ENCODE data around the gene GID8.

Gene GID8

GRCh38 chr20:62898970-62899632 is 38.8 kb upstream of the GID8 start:
- Mint-ChIP-seq H3K27ac (peak overlapping the region; percentile 83), H3K9me3 (no peaks in the 10 kb centered on the region), H3K36me3 (ENCODE audit: low read depth) (peaks cover 38% of the 10 kb centered on the region), H3K4me3 (peak overlapping the region; percentile 73), H3K4me1 (ENCODE audit: low read depth) (peaks cover 34% of the 10 kb centered on the region), H3K27me3 (ENCODE audit: low read depth) (no peaks in the 10 kb centered on the region)

DNA sequence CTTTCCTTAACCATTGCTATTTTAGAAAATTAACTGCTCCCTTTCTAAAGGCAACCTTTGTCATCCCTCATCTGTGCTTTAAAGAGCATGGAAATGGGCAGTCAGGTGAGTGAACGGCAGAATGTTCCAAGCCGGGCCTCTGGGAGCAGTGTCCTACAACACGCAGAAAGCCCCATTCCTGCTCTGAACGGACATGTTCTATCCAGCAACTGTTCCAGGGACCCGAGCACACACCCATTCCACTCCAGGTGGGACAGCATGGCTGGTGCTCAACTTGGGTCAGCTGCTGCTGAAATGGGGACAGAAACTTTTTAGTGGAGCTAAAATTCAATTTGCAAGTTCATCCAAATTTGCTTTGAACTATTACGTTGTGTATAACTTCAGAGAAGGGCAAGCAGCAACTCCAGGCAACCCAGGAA is 38.3 kb upstream of the GID8 start:
- peaks cover 34% of the 10 kb centered on the region for H3K4me1 Mint-ChIP-seq (ENCODE audit: low read depth)
- H3K4me3 Mint-ChIP-seq, result no peak overlapping the region
- H3K27me3 Mint-ChIP-seq (ENCODE audit: low read depth), result no peaks in the 10 kb centered on the region
- H3K27ac Mint-ChIP-seq, result no peak overlapping the region
- no peaks in the 10 kb centered on the region for H3K9me3 Mint-ChIP-seq
- H3K36me3 Mint-ChIP-seq (ENCODE audit: low read depth), result peaks cover 37% of the 10 kb centered on the region

DNA sequence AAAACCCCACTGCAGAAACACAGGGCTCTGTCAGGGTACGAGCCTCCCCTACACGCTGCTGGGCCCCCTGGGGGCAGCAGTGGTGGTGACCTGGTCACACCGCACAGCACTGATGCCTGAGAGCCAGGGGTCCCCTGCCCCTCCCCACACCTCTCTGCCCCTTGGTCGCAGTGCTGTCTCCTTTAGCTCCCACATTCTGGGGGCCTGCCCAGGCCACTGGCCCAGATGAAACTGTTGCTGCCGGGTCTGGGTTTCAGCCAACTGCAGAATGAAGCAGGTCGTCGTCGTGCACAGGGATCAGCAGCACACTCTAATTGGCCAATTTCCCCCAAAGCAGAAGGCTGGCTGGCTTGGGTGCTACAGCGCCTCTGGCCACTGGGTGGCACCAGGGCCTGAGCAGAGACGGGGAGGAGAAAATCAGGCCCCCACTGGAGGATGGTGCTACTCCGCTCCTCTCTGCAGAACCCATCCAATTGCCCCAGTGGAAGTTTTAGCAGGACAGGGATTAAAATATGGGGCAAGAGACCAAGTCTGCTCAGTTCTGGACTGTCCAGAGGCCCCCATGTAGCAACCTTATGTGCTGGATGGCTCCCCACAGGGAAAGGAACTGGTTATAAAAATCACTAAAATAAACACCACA is 37.8 kb upstream of the GID8 start:
- peaks cover 34% of the 10 kb centered on the region for H3K4me1 Mint-ChIP-seq (ENCODE audit: low read depth)
- peak overlapping the region; percentile 48 for H3K4me3 Mint-ChIP-seq
- no peaks in the 10 kb centered on the region for H3K9me3 Mint-ChIP-seq
- peaks cover 37% of the 10 kb centered on the region for H3K36me3 Mint-ChIP-seq (ENCODE audit: low read depth)
- no peaks in the 10 kb centered on the region for H3K27me3 Mint-ChIP-seq (ENCODE audit: low read depth)
- H3K27ac Mint-ChIP-seq, result peak overlapping the region; percentile 74

- peak overlapping the region; percentile 67 for H3K27ac Mint-ChIP-seq
- H3K4me3 Mint-ChIP-seq, result no peak overlapping the region
- H3K27me3 Mint-ChIP-seq (ENCODE audit: low read depth), result no peaks in the 10 kb centered on the region
- peaks cover 36% of the 10 kb centered on the region for H3K36me3 Mint-ChIP-seq (ENCODE audit: low read depth)
- H3K4me1 Mint-ChIP-seq (ENCODE audit: low read depth), result peaks cover 34% of the 10 kb centered on the region
- H3K9me3 Mint-ChIP-seq, result no peaks in the 10 kb centered on the region
Measured at GRCh38 chr20:62900692-62901584, 37.0 kb upstream of the GID8 start.

- H3K27me3 Mint-ChIP-seq (ENCODE audit: low read depth), result no peaks in the 10 kb centered on the region
- H3K4me1 Mint-ChIP-seq (ENCODE audit: low read depth), result peaks cover 34% of the 10 kb centered on the region
- peaks cover 40% of the 10 kb centered on the region for H3K36me3 Mint-ChIP-seq (ENCODE audit: low read depth)
- H3K4me3 Mint-ChIP-seq, result no peak overlapping the region
- H3K9me3 Mint-ChIP-seq, result no peaks in the 10 kb centered on the region
- no peak overlapping the region for H3K27ac Mint-ChIP-seq
Measured at GRCh38 chr20:62901891-62902290, 36.1 kb upstream of the GID8 start.

DNA sequence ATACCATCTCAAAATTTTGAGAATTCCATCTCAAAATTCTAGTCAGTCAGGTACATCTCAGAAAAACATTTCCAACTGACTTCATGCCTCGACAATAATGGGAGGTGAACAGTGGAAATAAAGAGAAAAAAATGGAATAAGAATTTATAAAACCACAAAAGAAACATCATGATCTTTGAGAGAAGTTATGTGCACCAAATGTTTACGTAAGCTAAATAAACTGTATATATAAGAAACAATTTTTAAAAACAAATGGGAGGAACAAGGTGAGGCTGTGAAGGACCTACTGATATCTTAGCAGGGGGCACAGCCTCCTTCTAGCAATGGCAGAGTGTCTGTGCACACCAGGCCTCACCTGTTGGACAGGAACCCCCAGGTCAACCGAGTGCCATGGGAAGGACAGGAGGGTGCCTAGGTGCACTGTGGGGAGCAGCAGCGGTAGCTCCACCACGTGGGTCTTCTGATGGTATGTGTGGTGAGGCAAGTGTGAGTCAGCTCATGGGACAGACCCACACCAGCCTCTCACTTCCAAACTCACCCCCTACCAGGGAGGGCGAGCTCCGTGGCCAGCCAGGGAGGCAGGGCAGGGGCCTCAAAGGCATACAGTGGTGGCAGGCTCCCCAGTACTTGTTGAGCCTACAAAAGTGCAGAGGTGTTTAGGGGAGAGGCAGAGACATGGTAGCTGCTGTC is 34.9 kb upstream of the GID8 start:
- Mint-ChIP-seq H3K27me3 (ENCODE audit: low read depth) (no peaks in the 10 kb centered on the region), H3K36me3 (ENCODE audit: low read depth) (peaks cover 48% of the 10 kb centered on the region), H3K4me3 (no peak overlapping the region), H3K4me1 (ENCODE audit: low read depth) (peaks cover 30% of the 10 kb centered on the region), H3K27ac (no peak overlapping the region), H3K9me3 (no peaks in the 10 kb centered on the region)

DNA sequence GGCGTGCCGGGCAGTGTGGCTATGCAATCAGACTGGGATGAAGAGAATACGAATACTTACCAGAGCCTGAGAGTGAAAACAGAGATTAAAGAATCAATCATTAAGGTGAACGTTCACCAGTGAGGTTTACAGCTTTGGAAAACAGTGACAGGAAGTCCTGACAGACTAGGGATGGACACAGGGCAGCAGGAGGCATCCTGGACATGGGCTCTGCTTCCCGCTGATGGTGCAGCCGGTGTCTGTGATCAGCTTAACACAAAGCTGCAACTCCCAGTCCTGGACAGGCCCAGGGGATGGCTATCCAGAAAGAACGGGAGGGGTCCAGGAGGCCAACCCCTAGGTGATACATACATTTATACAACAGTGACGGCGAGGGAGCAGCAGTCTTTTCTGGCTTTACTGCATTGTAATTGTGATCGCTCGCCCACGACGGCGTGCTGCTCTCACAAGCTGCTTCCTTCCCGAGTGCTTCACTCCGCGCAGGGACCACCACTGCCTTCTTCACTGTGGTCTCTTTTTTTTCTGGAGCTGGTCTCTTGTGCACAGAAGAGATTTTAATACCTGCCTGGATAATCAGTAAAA is 32.3 kb upstream of the GID8 start:
- H3K27ac Mint-ChIP-seq, result no peak overlapping the region
- H3K4me3 Mint-ChIP-seq, result no peak overlapping the region
- peaks cover 52% of the 10 kb centered on the region for H3K36me3 Mint-ChIP-seq (ENCODE audit: low read depth)
- no peaks in the 10 kb centered on the region for H3K27me3 Mint-ChIP-seq (ENCODE audit: low read depth)
- no peaks in the 10 kb centered on the region for H3K9me3 Mint-ChIP-seq
- H3K4me1 Mint-ChIP-seq (ENCODE audit: low read depth), result peaks cover 14% of the 10 kb centered on the region

DNA sequence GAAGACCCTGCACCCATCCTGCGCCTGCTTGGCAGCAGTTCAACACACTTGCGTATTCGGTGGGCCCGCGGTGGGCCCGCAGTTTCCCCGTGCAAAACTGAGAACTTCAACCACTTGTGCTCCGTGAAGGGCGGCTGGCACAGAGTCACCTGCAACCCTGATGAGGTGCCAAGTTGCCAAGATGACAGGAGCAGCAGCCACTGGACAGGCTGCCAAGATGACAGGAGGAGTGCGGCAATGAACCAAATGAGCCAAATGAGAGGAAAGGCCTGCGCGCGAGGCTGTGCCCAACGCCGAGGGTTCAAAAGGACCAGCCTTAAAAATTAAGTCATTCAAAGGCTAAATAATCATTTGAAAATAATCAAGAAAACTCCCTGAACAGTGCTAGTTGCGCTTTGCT is 31.7 kb upstream of the GID8 start:
- no peak overlapping the region for H3K4me3 Mint-ChIP-seq
- H3K27ac Mint-ChIP-seq, result no peak overlapping the region
- peaks cover 55% of the 10 kb centered on the region for H3K36me3 Mint-ChIP-seq (ENCODE audit: low read depth)
- H3K9me3 Mint-ChIP-seq, result no peaks in the 10 kb centered on the region
- H3K4me1 Mint-ChIP-seq (ENCODE audit: low read depth), result peaks cover 9% of the 10 kb centered on the region
- no peaks in the 10 kb centered on the region for H3K27me3 Mint-ChIP-seq (ENCODE audit: low read depth)

DNA sequence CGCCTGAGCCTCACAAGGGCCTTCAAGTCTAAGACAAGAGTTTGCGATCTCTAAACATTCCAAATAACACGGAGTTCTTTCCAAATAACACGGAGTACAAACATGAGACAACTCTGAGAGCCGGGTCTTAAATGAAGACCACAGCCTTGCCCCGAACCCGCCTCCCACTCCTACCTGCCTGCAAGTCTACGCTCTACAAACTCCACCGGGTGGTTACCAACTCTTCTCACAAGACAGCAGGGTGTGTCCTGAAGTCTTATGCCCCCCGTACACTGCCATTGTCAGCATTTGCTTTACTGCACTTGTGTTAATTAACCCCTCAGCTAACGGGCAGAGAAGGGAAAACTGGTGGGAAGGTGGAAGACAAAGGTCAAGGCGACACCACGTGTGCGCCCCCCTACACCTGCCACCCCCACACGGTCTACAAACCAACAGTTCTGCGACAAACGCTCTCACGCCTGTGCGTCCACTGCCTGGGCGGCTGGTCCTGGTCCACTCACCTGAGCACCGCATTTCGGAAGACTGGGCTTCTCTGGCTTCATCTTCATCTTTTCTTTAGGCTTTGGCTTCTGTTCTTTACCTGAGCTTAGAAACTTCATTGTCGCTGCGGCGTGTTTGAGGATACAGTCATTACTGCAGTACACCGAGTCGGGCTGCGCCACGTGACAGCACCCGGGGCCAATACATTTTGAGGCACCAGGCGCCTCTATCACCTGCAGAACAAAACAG is 31.1 kb upstream of the GID8 start:
- Mint-ChIP-seq H3K4me3 (no peak overlapping the region), H3K36me3 (ENCODE audit: low read depth) (peaks cover 50% of the 10 kb centered on the region), H3K27me3 (ENCODE audit: low read depth) (no peaks in the 10 kb centered on the region), H3K9me3 (no peaks in the 10 kb centered on the region), H3K4me1 (ENCODE audit: low read depth) (peaks cover 5% of the 10 kb centered on the region), H3K27ac (no peak overlapping the region)

- no peaks in the 10 kb centered on the region for H3K27me3 Mint-ChIP-seq (ENCODE audit: low read depth)
- H3K4me3 Mint-ChIP-seq, result no peak overlapping the region
- H3K4me1 Mint-ChIP-seq (ENCODE audit: low read depth), result peaks cover 5% of the 10 kb centered on the region
- no peaks in the 10 kb centered on the region for H3K9me3 Mint-ChIP-seq
- H3K36me3 Mint-ChIP-seq (ENCODE audit: low read depth), result peaks cover 51% of the 10 kb centered on the region
- H3K27ac Mint-ChIP-seq, result no peak overlapping the region
Measured at GRCh38 chr20:62907384-62908317, 30.3 kb upstream of the GID8 start.

DNA sequence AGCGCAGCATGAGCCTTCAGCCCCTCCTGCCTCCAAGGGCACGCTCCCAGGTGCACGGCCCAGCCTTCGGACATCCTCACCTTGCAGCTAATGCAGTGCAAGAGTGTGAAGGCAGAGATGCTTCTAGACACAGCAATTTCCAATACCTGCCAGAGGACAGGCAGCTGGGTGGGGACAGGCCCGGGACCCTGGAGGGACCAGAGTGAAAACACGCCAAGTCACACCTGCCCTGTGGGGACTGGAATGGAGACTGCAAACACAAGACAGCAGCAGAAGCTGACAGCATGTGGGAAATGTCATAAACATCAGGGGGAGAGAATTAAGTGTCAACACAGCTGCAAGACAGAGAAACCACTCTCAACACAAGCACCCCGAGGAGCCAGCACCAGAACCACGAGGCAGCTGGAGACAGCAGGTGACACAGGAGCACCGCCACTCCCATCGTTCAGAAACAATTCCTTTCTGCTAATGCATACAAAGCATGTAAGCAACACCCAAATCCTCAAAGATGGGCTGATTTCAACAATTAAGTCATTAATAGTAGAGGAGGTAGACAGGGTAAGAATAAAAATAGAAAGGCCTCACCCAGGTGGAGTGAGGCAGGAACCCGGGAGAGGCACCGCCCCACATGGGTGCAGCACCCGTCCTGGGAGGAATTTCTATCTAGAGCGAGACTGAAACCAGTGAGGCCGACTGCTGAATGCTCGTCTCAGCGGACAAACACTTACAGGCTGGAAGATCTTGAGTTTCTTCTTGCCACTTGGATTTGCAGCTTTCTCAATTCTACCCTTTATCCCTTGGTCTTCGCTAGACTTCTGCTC is 28.8 kb upstream of the GID8 start:
- Mint-ChIP-seq H3K36me3 (ENCODE audit: low read depth) (peaks cover 53% of the 10 kb centered on the region), H3K27me3 (ENCODE audit: low read depth) (no peaks in the 10 kb centered on the region), H3K27ac (no peak overlapping the region)

DNA sequence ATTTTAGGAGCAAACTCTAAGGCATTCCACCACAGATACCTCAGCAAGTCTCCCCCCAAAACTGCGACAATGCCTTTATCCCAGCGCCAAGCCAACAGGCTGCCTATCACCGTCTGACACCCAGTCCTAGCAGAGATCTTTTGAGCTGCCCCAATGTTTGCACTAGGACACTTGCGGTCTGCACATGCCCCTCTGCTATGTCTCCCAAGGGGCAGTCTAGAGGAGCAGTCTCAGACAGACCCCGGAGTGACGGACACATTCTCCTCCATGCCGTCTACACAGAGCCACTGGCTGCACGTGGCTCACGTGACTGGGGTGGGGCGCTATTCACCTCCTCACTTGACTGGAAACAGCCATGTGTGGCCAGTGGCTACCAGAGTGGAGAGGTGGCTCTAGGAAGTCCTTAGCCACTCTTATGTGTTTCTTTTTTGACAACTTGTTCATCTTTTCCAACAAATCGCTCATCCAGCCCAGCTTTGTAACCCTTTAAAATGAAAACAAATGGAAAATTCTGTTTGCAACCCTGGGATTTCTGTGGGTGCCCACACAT is 27.7 kb upstream of the GID8 start:
- peaks cover 10% of the 10 kb centered on the region for H3K4me1 Mint-ChIP-seq (ENCODE audit: low read depth)
- H3K36me3 Mint-ChIP-seq (ENCODE audit: low read depth), result peaks cover 44% of the 10 kb centered on the region
- H3K9me3 Mint-ChIP-seq, result no peaks in the 10 kb centered on the region
- no peaks in the 10 kb centered on the region for H3K27me3 Mint-ChIP-seq (ENCODE audit: low read depth)
- no peak overlapping the region for H3K4me3 Mint-ChIP-seq
- no peak overlapping the region for H3K27ac Mint-ChIP-seq

More for the DNA sequence above, 28.8 kb upstream of the GID8 start:
- Mint-ChIP-seq H3K4me3 (no peak overlapping the region), H3K9me3 (no peaks in the 10 kb centered on the region), H3K4me1 (ENCODE audit: low read depth) (peaks cover 5% of the 10 kb centered on the region)

All from T-helper 1 cell treated with Interleukin-12 subunit alpha and Interleukin-12 subunit beta and Interleukin-4 antibody, amounts not matched to agents 30 μg/mL and 1 μg/mL, for 36 hours (primary cell).